Measurements from ENCODE around the gene ITGA3.

DNA sequence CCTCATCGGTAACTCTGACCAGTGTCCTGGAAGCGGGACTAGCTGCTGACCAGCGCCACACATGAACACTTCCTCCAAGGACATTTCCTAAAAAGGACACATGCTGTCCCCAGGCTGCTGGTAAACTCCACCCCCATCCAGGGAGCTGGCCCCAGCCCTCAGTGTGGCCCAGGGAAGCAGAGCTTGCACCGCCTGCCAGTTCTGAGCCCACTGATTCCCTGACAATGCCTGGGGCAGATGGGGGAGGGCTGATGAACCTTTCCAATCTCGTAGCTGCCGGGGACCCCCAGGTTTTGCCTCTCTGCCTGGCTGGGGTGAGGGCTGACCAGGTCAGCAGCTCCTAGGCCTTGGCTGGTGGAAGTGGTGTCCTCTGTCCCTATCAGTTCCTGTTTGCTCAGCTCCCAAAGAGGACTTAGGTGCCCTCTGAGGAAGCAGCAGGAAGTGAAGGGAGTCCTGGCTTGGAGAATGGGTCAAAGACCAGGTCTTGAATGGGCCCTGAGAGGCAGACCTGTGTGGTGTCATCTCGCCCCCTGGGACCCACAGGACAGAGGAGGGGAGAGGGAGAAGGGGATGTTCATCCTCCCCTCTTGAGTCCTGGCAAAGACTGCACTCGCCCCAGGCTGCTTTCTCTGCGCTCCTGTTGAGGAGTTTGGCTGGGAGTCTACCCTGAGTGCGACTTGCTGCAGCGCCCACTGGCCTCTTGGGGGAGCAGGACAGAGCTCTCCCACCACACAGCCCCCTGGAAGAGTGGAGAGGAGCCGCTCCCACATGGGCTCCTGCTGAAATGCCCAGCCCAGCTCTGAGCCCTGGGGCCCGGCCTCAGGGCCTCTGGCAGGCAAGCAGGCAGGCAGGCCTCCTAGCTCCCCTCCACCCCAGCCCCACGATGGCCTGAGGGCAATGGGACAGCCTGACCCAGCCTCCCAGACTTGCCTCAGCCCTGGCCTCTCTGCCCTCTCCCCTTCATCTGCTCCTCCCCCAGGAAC, 56.1 kb downstream of the ITGA3 start:
- TF ChIP-seq POLR2A (IDR thresholded peaks at IDR 0.05; ENCODE audit: low read length) (no peak), GATA1 (IDR thresholded peaks at IDR 0.05; ENCODE audit: low read depth, low read length) (no peak)

Data from erythroblast (primary cell).